Epithelial cell of esophagus (primary cell): ENCODE measurements around the gene HPRT1.
"Not testable (repeated sequence)": the region's sequence is repeated elsewhere in the genome, so short reads cannot be mapped to it uniquely, and the experiment has no call there.

Source experiments
- DNase-seq: peaks from one replicate; pipeline ENCODE4 v3.0.0; 2010; ENCODE audit warnings: low read depth
- H3K4me3 ChIP-seq: 2 replicates; pipeline ENCODE4 v1.5.1; 2011; ENCODE audit warnings: mild to moderate bottlenecking, low read length, control low read depth
- CTCF ChIP-seq: IDR thresholded peaks from 2 replicates; pipeline ENCODE4 v1.5.1; 2011; ENCODE audit warnings: low read depth, mild to moderate bottlenecking, low read length, control low read depth, inconsistent platforms; ENCODE audit not compliant: insufficient read depth; ENCODE audit errors: missing control alignments

HPRT1 gene

GRCh38 chrX:134454506-134454905 is 5.5 kb upstream of the HPRT1 start:
- H3K4me3 ChIP-seq, result no peak overlapping the region
- TF ChIP-seq CTCF, result no peak
- DNase-seq, result no peak

- no peak for TF ChIP-seq CTCF
- DNase-seq, result no peak
- no peak overlapping the region for H3K4me3 ChIP-seq
These were observed 2.3 kb upstream of the HPRT1 start for GRCh38 chrX:134457708-134458107.

GRCh38 chrX:134459683-134460004 is 321 bp upstream of the HPRT1 start:
- no peak for DNase-seq
- peak overlapping the region; percentile 38 for H3K4me3 ChIP-seq
- no peak for TF ChIP-seq CTCF

- H3K4me3 ChIP-seq, result peak overlapping the region; percentile 53
- DNase-seq, result peak; percentile 3
- no peak for TF ChIP-seq CTCF
These were observed 876 bp downstream of the HPRT1 start for GRCh38 chrX:134460862-134461220.

- peak overlapping the region; percentile 53 for H3K4me3 ChIP-seq
- no peak for TF ChIP-seq CTCF
- peak; percentile 20 for DNase-seq
These were observed 1.5 kb downstream of the HPRT1 start for GRCh38 chrX:134461437-134461836.

GRCh38 chrX:134462927-134463326 is 3.0 kb downstream of the HPRT1 start:
- DNase-seq, result no peak
- H3K4me3 ChIP-seq, result no peak overlapping the region
- no peak for TF ChIP-seq CTCF

- H3K4me3 ChIP-seq, DNase-seq: not testable (repeated sequence)
These were observed 4.5 kb downstream of the HPRT1 start for GRCh38 chrX:134464453-134464852.

GRCh38 chrX:134469486-134469885 is 9.5 kb downstream of the HPRT1 start:
- TF ChIP-seq CTCF, result no peak
- peak; percentile 58 for DNase-seq
- no peak overlapping the region for H3K4me3 ChIP-seq
